HepG2 (cell line): ENCODE measurements around the gene ATRAID. TPM values are rescaled to one million over a fixed set of nuclear protein-coding genes. Genes with fewer than 3 reads are reported as not detected.

Experiments used
- ATAC-seq: fragments of 200-7000 bp; cut with Tn5 transposase; 3 replicates; pipeline ENCODE4 v1.9.1; 2020; ENCODE audit warnings: mild to moderate bottlenecking, moderate library complexity
- BruUV-seq: library from RNA; stranded (reverse); fragments of 400-500 nt; replicated peaks from 2 replicates; lab custom pipeline; 2021; lab: Mats Ljungman, UMichigan
- CTCF ChIA-PET: fragments of 300-600 bp; formaldehyde crosslinking; extraction: SDS; loops from one replicate; lab custom pipeline; 2021; ENCODE audit warnings: low total read pairs, inconsistent platforms, low intra/inter-chr PET ratio; lab: Yijun Ruan, JAX
- POLR2A ChIA-PET: fragments of 350-600 bp; sonication (Branson Sonifier 250); formaldehyde crosslinking; loops from one replicate; lab custom pipeline; 2020; ENCODE audit warnings: antibody characterized with exemption, inconsistent platforms; lab: Yijun Ruan, JAX
- DNase-seq: peaks from one replicate; pipeline ENCODE4 v3.0.0-alpha.2; 2015; ENCODE audit warnings: low spot score
- FAIRE-seq: peaks from 3 replicates; lab custom pipeline; 2011; peaks lifted over from hg19 to GRCh38; lab: Jason Lieb, UNC
- H2AFZ ChIP-seq: one replicate; pipeline ENCODE4 v1.6.1; 2011; ENCODE audit warnings: low read length, inconsistent platforms
- H3K27ac ChIP-seq: fragments of 300-600 bp; 3 replicates; pipeline ENCODE4 v1.8.0; 2011; ENCODE audit warnings: mixed run types, mild to moderate bottlenecking, mixed read lengths, low read length, inconsistent platforms; ENCODE audit not compliant: insufficient read depth; ENCODE audit errors: extremely low read length
- H3K27me3 ChIP-seq, 2 experiments: fragments of 200-600 bp in 1 of 2; 2 replicates in 1 of 2; 3 replicates in 1 of 2; pipeline versions ENCODE4 v1.6.0 to v1.8.0; 2011; ENCODE audit warnings: low read length in 2 of 2, mild to moderate bottlenecking in 2 of 2, moderate library complexity in 2 of 2, inconsistent platforms in 1 of 2; ENCODE audit not compliant: insufficient read depth in 2 of 2, control insufficient read depth in 1 of 2
- H3K36me3 ChIP-seq, 2 experiments: fragments of 200-600 bp in 1 of 2; replicated peaks in 1 of 2; 2 replicates in 1 of 2; 3 replicates in 1 of 2; pipeline versions ENCODE4 v1.5.1 to v1.8.0; 2011; ENCODE audit warnings: low read length in 2 of 2, inconsistent platforms in 1 of 2; ENCODE audit not compliant: insufficient read depth in 2 of 2, control insufficient read depth in 1 of 2
- H3K4me1 ChIP-seq: 2 replicates; pipeline ENCODE4 v1.5.1; 2012; ENCODE audit warnings: low read length, inconsistent platforms; ENCODE audit not compliant: insufficient read depth
- H3K4me2 ChIP-seq: 2 replicates; pipeline ENCODE4 v1.6.0; 2011; ENCODE audit warnings: low read depth, low read length, inconsistent platforms
- H3K4me3 ChIP-seq, 3 experiments: fragments of 200-600 bp in 1 of 3; sonication (generic), shearing (Covaris generic) in 1 of 3; replicated peaks in 1 of 3; 2 replicates each; pipeline ENCODE4 v1.5.1; 2011 to 2016; ENCODE audit warnings: low read length in 3 of 3, inconsistent platforms in 2 of 3, low read depth in 2 of 3, mild to moderate bottlenecking in 2 of 3, control low read depth in 1 of 3, mixed read lengths in 1 of 3; ENCODE audit not compliant: insufficient read depth in 1 of 3
- H3K79me2 ChIP-seq: one replicate; pipeline ENCODE4 v1.6.1; 2011; ENCODE audit warnings: low read length, inconsistent platforms; ENCODE audit not compliant: insufficient read depth
- H3K9ac ChIP-seq: 2 replicates; pipeline ENCODE4 v1.6.0; 2011; ENCODE audit warnings: mild to moderate bottlenecking, low read depth, low read length, inconsistent platforms; ENCODE audit not compliant: insufficient read depth
- H3K9me3 ChIP-seq: 2 replicates; pipeline ENCODE4 v1.5.1; 2012; ENCODE audit warnings: mild to moderate bottlenecking, low read length
- H4K20me1 ChIP-seq: 2 replicates; pipeline ENCODE4 v1.6.0; 2011; ENCODE audit warnings: inconsistent platforms, mild to moderate bottlenecking, low read length, moderate library complexity; ENCODE audit not compliant: insufficient read depth
- ARNT2 ChIP-seq: sonication (generic); formaldehyde crosslinking; IDR thresholded peaks from 2 replicates; pipeline ENCODE4 v1.8.0; 2022; ENCODE audit warnings: mild to moderate bottlenecking, low read depth, missing genetic modification reagents, moderate library complexity
- EZH2 ChIP-seq: conservative IDR thresholded peaks from 2 replicates; pipeline ENCODE4 v1.6.1; 2012; ENCODE audit warnings: mild to moderate bottlenecking, low read depth, low read length, moderate library complexity
- FIP1L1 ChIP-seq: fragments of 200-400 bp; formaldehyde crosslinking; IDR thresholded peaks from 2 replicates; pipeline ENCODE4 v1.6.1; 2018; ENCODE audit warnings: low read depth, mild to moderate bottlenecking, low read length, moderate library complexity, borderline replicate concordance; ENCODE audit not compliant: insufficient read depth
- GATAD1 ChIP-seq: IDR thresholded peaks from 2 replicates; pipeline ENCODE4 v1.6.1; 2016; ENCODE audit warnings: missing genetic modification reagents, missing compliant biosample characterization
- GLI4 ChIP-seq: sonication (generic); formaldehyde crosslinking; IDR thresholded peaks from 2 replicates; pipeline ENCODE4 v1.5.1; 2020; ENCODE audit warnings: missing genetic modification reagents, mild to moderate bottlenecking, moderate library complexity, borderline replicate concordance
- HOXA3 ChIP-seq: sonication (generic); formaldehyde crosslinking; IDR thresholded peaks from 2 replicates; pipeline ENCODE4 v1.5.0; 2020; ENCODE audit warnings: missing genetic modification reagents
- HOXA7 ChIP-seq: sonication (generic); formaldehyde crosslinking; IDR thresholded peaks from 2 replicates; pipeline ENCODE4 v1.8.1; 2022; ENCODE audit warnings: mild to moderate bottlenecking, missing genetic modification reagents, moderate library complexity
- TCF7 ChIP-seq: sonication (generic); IDR thresholded peaks from 2 replicates; pipeline ENCODE4 v1.6.1; 2016; ENCODE audit warnings: antibody characterized with exemption, low read depth
- ZBTB38 ChIP-seq: sonication (generic); formaldehyde crosslinking; IDR thresholded peaks from 2 replicates; pipeline ENCODE4 v1.5.1; 2020; ENCODE audit warnings: mild to moderate bottlenecking, missing genetic modification reagents
- ZFP90 ChIP-seq: sonication (generic); formaldehyde crosslinking; IDR thresholded peaks from 2 replicates; pipeline ENCODE4 v1.8.0; 2022; ENCODE audit warnings: missing genetic modification reagents, mild to moderate bottlenecking, inconsistent platforms, borderline replicate concordance
- ZFX ChIP-seq: sonication (generic); formaldehyde crosslinking; IDR thresholded peaks from 2 replicates; pipeline ENCODE4 v1.4.0; 2020; ENCODE audit warnings: mild to moderate bottlenecking, low read depth, missing genetic modification reagents, moderate library complexity
- ZNF143 ChIP-seq: sonication (generic); formaldehyde crosslinking; IDR thresholded peaks from 2 replicates; pipeline ENCODE4 v1.4.0; 2020; ENCODE audit warnings: missing genetic modification reagents
- ZNF598 ChIP-seq: sonication (generic); formaldehyde crosslinking; IDR thresholded peaks from 2 replicates; pipeline ENCODE4 v1.5.1; 2020; ENCODE audit warnings: mild to moderate bottlenecking, missing genetic modification reagents, borderline replicate concordance
- ZNF790 ChIP-seq: sonication (generic); formaldehyde crosslinking; IDR thresholded peaks from 2 replicates; pipeline ENCODE4 v1.8.0; 2022; ENCODE audit warnings: missing genetic modification reagents, mild to moderate bottlenecking, borderline replicate concordance
- WGBS: methylation state at CpG from one replicate; pipeline ENCODE4 v1.1.6; 2017; ENCODE audit warnings: low lambda C conversion rate; 5-methylcytosine and 5-hydroxymethylcytosine counted together
- in situ Hi-C: cut with HindIII; loops from 2 replicates; pipeline ENCODE4 v1.10.0; 2017; ENCODE audit warnings: low pct_unique_long_range_greater_than_20kb; ENCODE audit not compliant: extremely low pct_ligation_motif_present
- intact Hi-C: fragments of 100-400 bp; cut with micrococcal nuclease; formaldehyde crosslinking; loops from one replicate; pipeline ENCODE4 v1.10.0; 2022; ENCODE audit not compliant: unreplicated experiment
- polyA plus RNA-seq, 8 experiments: library from polyadenylated mRNA; depleted of rRNA in 3 of 8; stranded (reverse) in 7 of 8; unstranded in 1 of 8; fragments of >200 nt; fragmentation: Illumina TruSeq in 4 of 8; extraction: Trizol in 4 of 8; gene quantifications; 2 replicates each; pipeline versions ENCODE4 v1.2.1 to v1.2.3, GENCODE V29; 2011 to 2016; ENCODE audit warnings: low read depth in 4 of 8, missing spikeins in 1 of 8, mixed read lengths in 1 of 8; ENCODE audit not compliant: insufficient read depth in 1 of 8
- total RNA-seq, 5 experiments: library from RNA; depleted of rRNA; stranded (reverse); fragments of >200 nt; fragmentation: Illumina TruSeq; extraction: Trizol; gene quantifications; 2 replicates each; pipeline ENCODE4 v1.2.3, GENCODE V29; 2016; ENCODE audit warnings: low read depth in 1 of 5
- TF ChIP-seq, protein P1 (sequence below), 2 experiments: sonication (generic) in 1 of 2; formaldehyde crosslinking in 1 of 2; IDR thresholded peaks; 2 replicates each; pipeline versions ENCODE4 v1.4.0 to v1.6.1; 2016 to 2020; ENCODE audit warnings: borderline replicate concordance in 1 of 2, low read depth in 1 of 2, mild to moderate bottlenecking in 1 of 2, missing genetic modification reagents in 1 of 2
- TF ChIP-seq, protein P2 (sequence below): sonication (generic); formaldehyde crosslinking; conservative IDR thresholded peaks from 2 replicates; pipeline ENCODE4 v1.5.0; 2020; ENCODE audit warnings: missing genetic modification reagents

ATRAID gene
- total and polyA plus RNA-seq, 2 of the 13 experiments (the other 11 are each of a cell fraction or from before 2014, with no cell fraction given), result 207 to 382 TPM

DNA sequence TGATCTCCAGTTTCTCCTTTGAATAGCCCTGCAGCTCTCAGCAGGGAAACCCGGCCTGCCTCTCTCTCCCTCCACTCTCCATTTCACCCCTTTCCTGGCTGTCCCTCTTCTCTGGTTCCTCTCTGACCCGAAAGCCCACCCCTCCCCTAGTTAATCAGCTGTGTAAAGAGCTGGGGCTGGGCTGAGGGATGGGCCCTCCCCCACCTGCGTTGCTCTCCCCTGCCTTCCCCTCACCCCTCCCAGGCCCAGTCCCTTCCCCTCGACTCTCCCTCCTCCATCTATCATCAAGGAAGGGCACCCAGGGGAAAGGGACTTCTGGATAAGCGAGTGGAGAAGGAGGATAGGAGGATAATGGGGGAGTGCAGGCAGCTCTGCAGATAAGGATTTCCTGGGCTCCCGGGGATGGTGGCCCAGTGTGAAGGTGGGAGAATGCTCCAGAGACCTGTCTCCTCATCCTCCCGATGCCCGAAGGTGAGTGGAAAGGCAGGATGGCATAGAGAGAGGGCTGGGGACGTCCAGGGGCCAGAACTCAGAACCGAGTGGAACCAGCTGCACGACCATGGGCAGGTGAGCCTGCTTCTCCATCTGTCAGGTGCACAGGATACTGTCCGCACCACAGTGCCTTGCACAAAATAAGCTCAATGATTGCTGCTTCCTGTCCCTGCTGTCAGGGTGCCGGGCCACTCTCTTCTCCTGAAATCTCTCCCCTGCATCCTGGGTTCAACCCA lies 39.0 kb downstream of the ATRAID start:
- Histone ChIP-seq H3K27me3 (peaks cover 0 to 13% of the 10 kb centered on the region in 2 experiments; a peak in 3 of 5 replicates), H3K27ac (no peak overlapping the region), H3K4me2 (peak overlapping the region; percentile 94), H3K79me2 (no peaks in the 10 kb centered on the region), H3K9me3 (no peaks in the 10 kb centered on the region), H3K36me3 (no peaks in the 10 kb centered on the region), H3K9ac (peak overlapping the region; percentile 66; the same call in 1 of the 2 replicates), H2AFZ (no peak overlapping the region), H3K4me1 (peaks cover 25% of the 10 kb centered on the region), H4K20me1 (no peaks in the 10 kb centered on the region), H3K4me3 (peak overlapping the region in 2 of 3 experiments; percentile 31 to 70; a peak in 3 of 6 replicates)
- in situ Hi-C loops, result no loop called here
- intact Hi-C loops, result loop anchor here (1.0 to 10.0 kb wide), 3 partner anchors 29 to 124 kb away; partner anchors contain the start of genes EIF2B4 and SNX17
- FAIRE-seq, result no peak
- POLR2A ChIA-PET, result interaction anchor here (1.3 to 2.1 kb wide), 3 partner anchors 11 to 53 kb away, joined by 3 to 6 read pairs (median 3); no protein-coding TSS in a partner anchor
- no peak for DNase-seq
- BruUV-seq, result no TSS peak
- 34% methylated on average over 13 of the region's 13 CpGs for WGBS
- CTCF ChIA-PET, result interaction anchor here (1.9 to 3.6 kb wide), 3 partner anchors 14 to 53 kb away, joined by 7 to 38 read pairs (median 22); no protein-coding TSS in a partner anchor
- ATAC-seq, result peak; percentile 1; the same call in 2 of the 3 replicates
- 0 out of 2 replicates have a peak, but pooled peaks have one; percentile 22 for TF ChIP-seq TCF7
- no peak for TF ChIP-seq ZNF790
- 0 out of 2 replicates have a peak, but pooled peaks have one; percentile 15 for TF ChIP-seq ZFP90 (CRISPR knock-in tag)
- TF ChIP-seq EZH2, result 0 out of 2 replicates have a peak, but pooled peaks have one; percentile 64
- no peak for TF ChIP-seq ZBTB38
- 0 out of 2 replicates have a peak, but pooled peaks have one; percentile 1 for TF ChIP-seq ZNF143 (CRISPR knock-in tag)
- no peak for TF ChIP-seq GLI4 (CRISPR knock-in tag)
- TF ChIP-seq, protein P1, sequence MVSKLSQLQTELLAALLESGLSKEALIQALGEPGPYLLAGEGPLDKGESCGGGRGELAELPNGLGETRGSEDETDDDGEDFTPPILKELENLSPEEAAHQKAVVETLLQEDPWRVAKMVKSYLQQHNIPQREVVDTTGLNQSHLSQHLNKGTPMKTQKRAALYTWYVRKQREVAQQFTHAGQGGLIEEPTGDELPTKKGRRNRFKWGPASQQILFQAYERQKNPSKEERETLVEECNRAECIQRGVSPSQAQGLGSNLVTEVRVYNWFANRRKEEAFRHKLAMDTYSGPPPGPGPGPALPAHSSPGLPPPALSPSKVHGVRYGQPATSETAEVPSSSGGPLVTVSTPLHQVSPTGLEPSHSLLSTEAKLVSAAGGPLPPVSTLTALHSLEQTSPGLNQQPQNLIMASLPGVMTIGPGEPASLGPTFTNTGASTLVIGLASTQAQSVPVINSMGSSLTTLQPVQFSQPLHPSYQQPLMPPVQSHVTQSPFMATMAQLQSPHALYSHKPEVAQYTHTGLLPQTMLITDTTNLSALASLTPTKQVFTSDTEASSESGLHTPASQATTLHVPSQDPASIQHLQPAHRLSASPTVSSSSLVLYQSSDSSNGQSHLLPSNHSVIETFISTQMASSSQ (IDR thresholded peaks at IDR 0.05; ENCODE audit: low read depth), result no peak
- TF ChIP-seq, protein P1 (CRISPR knock-in tag; IDR thresholded peaks at IDR 0.05; ENCODE audit: borderline replicate concordance), result no peak
- no peak for TF ChIP-seq HOXA7 (CRISPR knock-in tag)
- TF ChIP-seq GATAD1 (CRISPR knock-in tag), result 0 out of 2 replicates have a peak, but pooled peaks have one; percentile 2
- TF ChIP-seq, protein P2, sequence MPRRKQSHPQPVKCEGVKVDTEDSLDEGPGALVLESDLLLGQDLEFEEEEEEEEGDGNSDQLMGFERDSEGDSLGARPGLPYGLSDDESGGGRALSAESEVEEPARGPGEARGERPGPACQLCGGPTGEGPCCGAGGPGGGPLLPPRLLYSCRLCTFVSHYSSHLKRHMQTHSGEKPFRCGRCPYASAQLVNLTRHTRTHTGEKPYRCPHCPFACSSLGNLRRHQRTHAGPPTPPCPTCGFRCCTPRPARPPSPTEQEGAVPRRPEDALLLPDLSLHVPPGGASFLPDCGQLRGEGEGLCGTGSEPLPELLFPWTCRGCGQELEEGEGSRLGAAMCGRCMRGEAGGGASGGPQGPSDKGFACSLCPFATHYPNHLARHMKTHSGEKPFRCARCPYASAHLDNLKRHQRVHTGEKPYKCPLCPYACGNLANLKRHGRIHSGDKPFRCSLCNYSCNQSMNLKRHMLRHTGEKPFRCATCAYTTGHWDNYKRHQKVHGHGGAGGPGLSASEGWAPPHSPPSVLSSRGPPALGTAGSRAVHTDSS, result no peak
- no peak for TF ChIP-seq ZNF598 (CRISPR knock-in tag)
- TF ChIP-seq HOXA3 (CRISPR knock-in tag), result 0 out of 2 replicates have a peak, but pooled peaks have one; percentile 1
- no peak for TF ChIP-seq ARNT2 (CRISPR knock-in tag)
- no peak for TF ChIP-seq FIP1L1
- 0 out of 2 replicates have a peak, but pooled peaks have one; percentile 22 for TF ChIP-seq ZFX (CRISPR knock-in tag)
